CD14-positive monocyte (primary cell): ENCODE measurements around the gene HOGA1. TPM values are rescaled to one million over a fixed set of nuclear protein-coding genes. Genes with fewer than 3 reads are reported as not detected.
A peak's percentile ranks its signal among the peaks of the same experiment; 100 is the strongest.

Source experiments
- DNase-seq, 3 donors: peaks; one replicate each; pipeline ENCODE4 v3.0.0-alpha.2; 2011 to 2022
- H2AFZ ChIP-seq: 2 replicates; pipeline ENCODE4 v1.6.0; 2012; ENCODE audit warnings: mild to moderate bottlenecking, low read depth, low read length, inconsistent platforms; ENCODE audit not compliant: insufficient read depth, poor library complexity, severe bottlenecking
- H3K27ac ChIP-seq, 2 donors: 1 replicate in 1 of 2; 2 replicates in 1 of 2; pipeline ENCODE4 v1.5.1; 2012 to 2013; ENCODE audit warnings: low read length in 2 of 2, control low read depth in 1 of 2, inconsistent platforms in 1 of 2, low read depth in 1 of 2, mild to moderate bottlenecking in 1 of 2
- H3K27me3 ChIP-seq, 2 donors: one replicate each; pipeline versions ENCODE4 v1.6.0 to v1.6.1; 2011 to 2013; ENCODE audit warnings: low read length in 2 of 2; ENCODE audit not compliant: control insufficient read depth in 2 of 2, insufficient read depth in 2 of 2
- H3K36me3 ChIP-seq, 2 donors: replicated peaks in 1 of 2; 1 replicate in 1 of 2; 2 replicates in 1 of 2; pipeline versions ENCODE4 v1.5.1 to v1.6.1; 2012 to 2013; ENCODE audit warnings: low read length in 2 of 2, control low read depth in 1 of 2, inconsistent platforms in 1 of 2, mild to moderate bottlenecking in 1 of 2; ENCODE audit not compliant: insufficient read depth in 2 of 2, control insufficient read depth in 1 of 2
- H3K4me1 ChIP-seq, 2 donors: 1 replicate in 1 of 2; 2 replicates in 1 of 2; pipeline versions ENCODE4 v1.5.1 to v1.6.1; 2012 to 2013; ENCODE audit warnings: low read length in 2 of 2, control low read depth in 1 of 2, inconsistent platforms in 1 of 2, mild to moderate bottlenecking in 1 of 2, moderate library complexity in 1 of 2; ENCODE audit not compliant: insufficient read depth in 2 of 2, control insufficient read depth in 1 of 2
- H3K4me2 ChIP-seq: replicated peaks from 2 replicates; pipeline ENCODE3; 2012; ENCODE audit warnings: low read length, moderate library complexity, mild to moderate bottlenecking; ENCODE audit not compliant: poor library complexity, severe bottlenecking; ENCODE audit errors: extremely low read depth
- H3K4me3 ChIP-seq, 3 experiments: fragments of 200-600 bp in 1 of 3; sonication (generic) in 1 of 3; replicated peaks in 1 of 3; 1 replicate in 2 of 3; 2 replicates in 1 of 3; pipeline ENCODE4 v1.5.1; 2011 to 2013; ENCODE audit warnings: low read length in 3 of 3, mild to moderate bottlenecking in 3 of 3, control low read depth in 2 of 3, low read depth in 2 of 3, inconsistent platforms in 1 of 3, moderate library complexity in 1 of 3
- H3K79me2 ChIP-seq: 2 replicates; pipeline ENCODE4 v1.6.0; 2012; ENCODE audit warnings: mild to moderate bottlenecking, control low read depth, inconsistent platforms, low read length, moderate library complexity; ENCODE audit not compliant: insufficient read depth
- H3K9ac ChIP-seq: 2 replicates; pipeline ENCODE4 v1.6.0; 2017; ENCODE audit warnings: low read length, mild to moderate bottlenecking; ENCODE audit not compliant: insufficient read depth, poor library complexity, severe bottlenecking
- H3K9me3 ChIP-seq, 2 donors: replicated peaks in 1 of 2; 1 replicate in 1 of 2; 2 replicates in 1 of 2; pipeline versions ENCODE4 v1.5.1 to v1.6.1; 2012 to 2013; ENCODE audit warnings: low read length in 2 of 2, control low read depth in 1 of 2; ENCODE audit not compliant: control insufficient read depth in 1 of 2, insufficient read depth in 1 of 2
- H4K20me1 ChIP-seq: 2 replicates; pipeline ENCODE4 v1.6.0; 2012; ENCODE audit warnings: mild to moderate bottlenecking, low read length, control low read depth, moderate library complexity; ENCODE audit not compliant: insufficient read depth
- H3K27ac Mint-ChIP-seq, 7 donors: one replicate each; pipeline ENCODE4 v1.8.0; 2020; ENCODE audit warnings: mild to moderate bottlenecking in 7 of 7, mixed read lengths in 7 of 7, moderate library complexity in 6 of 7, inconsistent platforms in 2 of 7
- H3K27me3 Mint-ChIP-seq, 3 donors: one replicate each; pipeline ENCODE4 v1.8.0; 2021 to 2022; ENCODE audit warnings: low read depth in 3 of 3, mild to moderate bottlenecking in 3 of 3, mixed read lengths in 3 of 3, moderate library complexity in 3 of 3, inconsistent platforms in 1 of 3
- H3K36me3 Mint-ChIP-seq, 2 donors: one replicate each; pipeline ENCODE4 v1.8.0; 2020; ENCODE audit warnings: mixed read lengths in 2 of 2, inconsistent platforms in 1 of 2, mild to moderate bottlenecking in 1 of 2
- H3K4me1 Mint-ChIP-seq: one replicate; pipeline ENCODE4 v1.8.0; 2020; ENCODE audit warnings: mild to moderate bottlenecking, mixed read lengths
- H3K4me3 Mint-ChIP-seq, 2 donors: one replicate each; pipeline ENCODE4 v1.8.0; 2020; ENCODE audit warnings: mild to moderate bottlenecking in 2 of 2, mixed read lengths in 2 of 2, moderate library complexity in 1 of 2
- H3K9me3 Mint-ChIP-seq, 7 donors: one replicate each; pipeline ENCODE4 v1.8.0; 2020 to 2022; ENCODE audit warnings: mixed read lengths in 7 of 7, mild to moderate bottlenecking in 6 of 7, moderate library complexity in 6 of 7, inconsistent platforms in 2 of 7
- CTCF ChIP-seq: fragments of 200-600 bp; IDR thresholded peaks from one replicate; pipeline ENCODE4 v1.8.0; 2022; ENCODE audit warnings: antibody characterized with exemption, mild to moderate bottlenecking
- WGBS: methylation state at CpG from one replicate; pipeline ENCODE4 v1.1.5; 2013; ENCODE audit warnings: missing lambda C conversion rate; ENCODE audit not compliant: insufficient coverage; 5-methylcytosine and 5-hydroxymethylcytosine counted together
- intact Hi-C, 2 donors: fragments of 100-400 bp; cut with micrococcal nuclease; formaldehyde crosslinking; loops; one replicate each; pipeline versions ENCODE4 v1.15.0 to v1.15.1; 2023
- polyA plus RNA-seq, 3 donors: library from polyadenylated mRNA; depleted of rRNA in 1 of 3; unstranded in 2 of 3; stranded (reverse) in 1 of 3; fragments of 300-500 nt in 2 of 3; fragments of >200 nt in 1 of 3; fragmentation: Illumina TruSeq in 2 of 3; gene quantifications; 1 replicate in 2 of 3; 2 replicates in 1 of 3; pipeline ENCODE4 v1.2.3, GENCODE V29; 2012 to 2021

Gene HOGA1
- polyA plus RNA-seq, 3 donors = not detected

GRCh38 chr10:97540669-97541500 is 43.3 kb upstream of the HOGA1 start:
- WGBS = 96% methylated on average over 7 of the region's 14 CpGs
- peaks cover 5% of the 10 kb centered on the region for H4K20me1 ChIP-seq
- H2AFZ ChIP-seq = no peak overlapping the region
- peak overlapping the region in 1 of 2 donors; percentile 95 for H3K27ac ChIP-seq
- no peaks in the 10 kb centered on the region for H3K9me3 ChIP-seq
- H3K27me3 Mint-ChIP-seq = peaks cover 0 to 1% (median 0%) of the 10 kb centered on the region in 3 donors
- no peaks in the 10 kb centered on the region for H3K9me3 Mint-ChIP-seq
- peaks cover 29 to 45% of the 10 kb centered on the region in 2 donors for H3K4me1 ChIP-seq
- H3K36me3 ChIP-seq = peaks cover 0 to 4% of the 10 kb centered on the region in 2 donors
- peaks cover 14% of the 10 kb centered on the region for H3K79me2 ChIP-seq
- intact Hi-C loops = loop anchor here in 1 of 2 donors (5.0 kb wide), 1 partner anchor 106 kb away; no protein-coding TSS in a partner anchor
- H3K4me2 ChIP-seq = no peak overlapping the region
- DNase-seq = no peak
- H3K36me3 Mint-ChIP-seq = peaks cover 2 to 8% of the 10 kb centered on the region in 2 donors
- no peak overlapping the region for H3K4me3 ChIP-seq
- peak overlapping the region in 3 of 7 donors; percentile 15 to 70 (median 50) for H3K27ac Mint-ChIP-seq
- H3K9ac ChIP-seq = no peak overlapping the region
- no peak overlapping the region for H3K4me3 Mint-ChIP-seq
- H3K27me3 ChIP-seq = no peaks in the 10 kb centered on the region
- TF ChIP-seq CTCF = no peak
- H3K4me1 Mint-ChIP-seq = peaks cover 31% of the 10 kb centered on the region

- H3K9ac ChIP-seq = peak overlapping the region; percentile 28
- peak; percentile 61 to 92 (median 88) for DNase-seq
These were observed 41.8 kb upstream of the HOGA1 start for GRCh38 chr10:97542169-97543024.

More at GRCh38 chr10:97542169-97543024, 41.8 kb upstream of the HOGA1 start:
- Mint-ChIP-seq H3K36me3 (peaks cover 0 to 6% of the 10 kb centered on the region in 2 donors), H3K9me3 (no peaks in the 10 kb centered on the region), H3K27me3 (peaks cover 0 to 1% (median 0%) of the 10 kb centered on the region in 3 donors), H3K4me1 (peaks cover 33% of the 10 kb centered on the region), H3K4me3 (peak overlapping the region; percentile 4 to 87), H3K27ac (peak overlapping the region; percentile 88 to 97 (median 94))
- intact Hi-C loops = loop anchor here in 1 of 2 donors (5.0 kb wide), 1 partner anchor 105 kb away; no protein-coding TSS in a partner anchor
- peak overlapping the region; percentile 33 for H2AFZ ChIP-seq
- H3K4me3 ChIP-seq = peak overlapping the region in 1 of 3 experiments; percentile 61
- H3K27me3 ChIP-seq = no peaks in the 10 kb centered on the region
- no peak for TF ChIP-seq CTCF
- H3K9me3 ChIP-seq = no peaks in the 10 kb centered on the region
- H3K27ac ChIP-seq = peak overlapping the region; percentile 71 to 95
- H3K36me3 ChIP-seq = peaks cover 0 to under 1% of the 10 kb centered on the region in 2 donors
- peaks cover 29 to 46% of the 10 kb centered on the region in 2 donors for H3K4me1 ChIP-seq
- peak overlapping the region; percentile 57 for H3K4me2 ChIP-seq
- peaks cover 14% of the 10 kb centered on the region for H3K79me2 ChIP-seq
- WGBS = 66% methylated on average over 8 of the region's 9 CpGs
- peaks cover 5% of the 10 kb centered on the region for H4K20me1 ChIP-seq
